GM19452 (cell line): ENCODE data around the gene CNKSR2.

Source experiments
- ATAC-seq: cut with Tn5 transposase; IDR thresholded peaks from one replicate; pipeline ENCODE4 v1.9.1; 2021; ENCODE audit not compliant: unreplicated experiment

Gene CNKSR2

GRCh38 chrX:21374163-21374993, at the start of gene CNKSR2:
TSS of gene CNKSR2 (plus strand) at chrX:21374418. CDS start at chrX:21374898, 480 bp downstream.
- ATAC-seq, result peak; percentile 79

DNA sequence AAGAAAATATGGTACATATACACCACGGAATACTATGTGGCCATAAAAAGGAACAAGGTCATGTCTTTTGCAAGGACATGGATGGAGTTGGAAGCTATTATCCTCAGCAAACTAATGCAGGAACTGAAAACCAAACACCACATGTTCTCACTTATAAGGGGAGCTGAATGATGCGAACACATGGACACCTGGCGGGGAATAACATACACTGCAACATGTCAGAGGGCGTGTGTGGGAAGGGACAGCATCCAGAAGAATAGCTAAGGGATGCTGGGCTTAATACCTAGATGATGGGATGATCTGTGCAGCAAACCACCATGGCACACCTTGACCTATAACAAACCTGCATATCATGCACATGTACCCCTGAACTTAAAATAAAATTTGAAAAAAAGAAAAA, 19.5 kb upstream of the CNKSR2 start:
- ATAC-seq, result no peak

DNA sequence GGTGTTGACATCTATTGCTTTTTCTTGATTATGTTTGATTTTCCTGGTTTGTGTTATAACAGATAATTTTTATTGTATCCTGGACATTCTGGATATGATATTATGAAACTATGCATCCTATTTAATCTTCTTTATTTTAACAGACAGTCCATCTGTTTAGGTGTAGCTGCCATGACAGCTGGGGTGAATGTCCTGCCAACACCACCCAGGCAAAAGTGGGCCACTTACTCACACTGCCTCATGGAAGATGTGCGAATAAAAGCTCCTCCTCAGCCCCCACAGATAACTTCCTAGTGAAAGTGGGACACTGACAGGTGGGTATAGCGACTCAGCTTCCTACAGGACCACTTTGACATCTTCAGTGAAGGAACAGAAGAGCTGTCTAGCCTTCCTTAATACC, 18.4 kb upstream of the CNKSR2 start:
- ATAC-seq, result no peak

GRCh38 chrX:21369613-21370012, 4.6 kb upstream of the CNKSR2 start:
- ATAC-seq, result no peak

- no peak for ATAC-seq
These were observed 1.2 kb upstream of the CNKSR2 start for GRCh38 chrX:21373001-21373400.

DNA sequence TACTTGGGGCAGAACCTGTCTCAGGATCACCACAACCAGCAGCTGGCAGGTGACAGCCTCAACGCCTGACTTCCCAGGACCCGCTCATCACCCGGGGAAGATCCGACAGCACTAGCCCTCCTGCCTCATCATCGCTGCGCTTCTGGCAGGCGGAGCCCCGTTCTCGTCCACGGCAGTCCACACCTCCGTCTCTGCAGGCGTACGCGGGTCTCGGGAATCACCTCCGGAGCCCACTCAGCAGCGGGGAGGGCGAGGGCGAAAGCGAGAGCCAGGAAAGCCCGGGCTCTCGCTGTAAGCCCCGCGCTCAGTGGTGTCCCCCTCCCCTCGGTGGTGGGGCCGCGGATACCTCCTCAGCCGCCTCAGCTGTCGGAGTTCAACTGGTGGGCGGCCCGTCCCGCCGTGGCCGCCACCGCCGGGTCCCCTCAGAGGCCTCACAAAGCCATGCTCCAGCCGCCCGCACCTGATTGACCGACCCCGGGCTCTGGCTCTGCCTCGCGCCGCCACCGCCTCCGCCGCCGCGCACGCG, 518 bp upstream of the CNKSR2 start:
- ATAC-seq, result peak; percentile 25

- peak; percentile 8 for ATAC-seq
These were observed 933 bp downstream of the CNKSR2 start for GRCh38 chrX:21374994-21375707.

- ATAC-seq, result no peak
These were observed 1.4 kb downstream of the CNKSR2 start for GRCh38 chrX:21375708-21376009.

GRCh38 chrX:21376636-21377035, 2.4 kb downstream of the CNKSR2 start:
- ATAC-seq, result no peak

DNA sequence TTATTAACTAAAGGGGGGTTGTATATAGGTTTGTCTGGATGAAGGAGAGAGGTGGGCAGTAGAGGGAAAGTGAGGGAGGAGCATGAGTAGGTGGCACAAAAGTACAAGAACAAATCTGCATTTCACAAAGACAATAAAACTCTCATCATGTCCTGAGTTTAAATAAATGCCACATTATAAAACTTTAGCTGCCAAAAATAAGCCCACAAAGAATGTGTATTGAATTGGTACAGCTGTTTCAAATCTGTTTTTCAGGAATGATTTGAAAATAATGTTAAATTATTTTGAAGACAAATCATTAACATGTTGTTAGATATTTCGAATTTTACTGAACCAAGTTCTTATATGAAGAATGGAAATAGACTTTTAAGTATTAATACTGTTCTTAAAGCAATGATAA, 5.8 kb downstream of the CNKSR2 start:
- ATAC-seq, result no peak

DNA sequence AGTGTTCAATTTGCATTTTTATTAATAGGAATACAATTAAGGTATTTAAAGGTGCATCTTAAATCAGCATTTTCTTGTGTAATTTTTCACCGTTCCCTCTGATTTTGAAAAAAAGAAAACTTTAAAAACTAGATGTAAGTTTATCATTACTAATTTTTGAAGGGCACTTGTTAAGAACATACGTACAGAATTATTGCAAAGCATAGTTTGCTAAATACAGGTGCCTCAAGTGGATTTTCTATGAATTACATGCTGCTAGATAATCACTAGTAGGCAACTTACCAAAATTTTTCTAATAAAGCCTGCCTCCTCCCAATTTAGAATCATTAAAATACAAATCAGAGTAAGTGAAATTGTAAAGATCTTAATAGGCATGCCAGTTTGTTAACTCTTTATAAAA, 8.5 kb downstream of the CNKSR2 start:
- no peak for ATAC-seq

- no peak for ATAC-seq
These were observed 9.3 kb downstream of the CNKSR2 start for GRCh38 chrX:21383546-21383945.

DNA sequence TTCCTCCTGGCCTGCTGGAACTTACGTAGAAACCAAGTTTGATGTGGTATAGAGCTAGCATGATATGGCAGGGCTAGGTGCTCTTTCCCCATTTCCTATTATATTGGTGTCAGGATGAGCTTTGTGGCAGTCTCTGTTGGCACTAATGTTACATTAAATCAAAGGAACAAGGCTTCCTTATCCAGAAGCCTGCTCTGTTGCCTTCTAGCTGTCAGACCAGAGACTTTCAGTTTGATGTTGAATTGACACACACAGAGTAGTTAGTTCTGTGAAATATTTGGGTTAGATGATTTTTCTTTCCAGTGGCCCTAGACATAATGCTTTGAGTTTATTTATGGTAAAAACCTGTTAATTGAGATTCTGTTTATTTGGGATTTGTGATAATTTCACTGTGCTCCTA, 10.0 kb downstream of the CNKSR2 start:
- ATAC-seq, result no peak

- no peak for ATAC-seq
These were observed 20.6 kb downstream of the CNKSR2 start for GRCh38 chrX:21394792-21395191.

- ATAC-seq, result no peak
These were observed 24.2 kb downstream of the CNKSR2 start for GRCh38 chrX:21398426-21398825.

GRCh38 chrX:21400408-21401121, 26.3 kb downstream of the CNKSR2 start:
- no peak for ATAC-seq

DNA sequence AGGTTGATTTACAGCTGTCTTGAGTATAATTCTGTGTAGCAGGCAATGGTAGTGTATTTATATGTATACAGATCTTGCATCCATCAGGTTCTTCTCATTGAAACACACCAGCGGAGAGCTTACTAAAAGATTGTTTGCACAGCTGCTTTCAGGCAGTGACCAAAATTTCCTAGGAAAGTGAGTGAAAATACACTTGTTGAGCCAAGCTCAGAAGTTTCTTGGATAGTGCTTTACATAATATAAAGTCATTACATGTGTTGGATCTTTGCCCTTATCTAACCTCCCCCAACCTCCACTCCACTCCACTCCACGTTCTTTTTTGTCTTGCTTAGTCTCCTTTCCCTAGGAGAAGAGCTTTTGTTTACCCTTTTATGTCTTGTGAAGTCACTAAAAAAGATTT, 34.1 kb downstream of the CNKSR2 start:
- ATAC-seq, result no peak

DNA sequence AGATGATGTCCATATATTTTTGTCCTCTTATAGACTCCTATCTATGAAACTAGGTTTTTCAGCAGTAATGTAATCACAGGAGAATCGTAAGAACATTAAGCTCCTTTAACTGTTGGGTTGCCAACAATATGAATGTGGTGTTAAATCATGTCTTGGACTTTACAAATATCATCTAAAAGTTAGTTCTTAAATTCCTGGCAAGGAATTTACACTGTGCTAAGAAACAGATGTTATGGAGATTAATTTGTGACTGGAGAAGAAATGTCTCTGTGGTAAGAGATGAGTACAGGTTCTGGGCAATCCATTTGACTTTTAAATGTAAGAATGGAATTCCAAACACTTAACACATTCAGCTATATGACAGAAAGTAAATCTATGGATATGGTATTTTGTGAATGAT, 34.6 kb downstream of the CNKSR2 start:
- ATAC-seq, result no peak

GRCh38 chrX:21412029-21412428, 37.8 kb downstream of the CNKSR2 start:
- ATAC-seq, result no peak

- ATAC-seq, result no peak
These were observed 38.7 kb downstream of the CNKSR2 start for GRCh38 chrX:21412883-21413282.

- ATAC-seq, result no peak
These were observed 52.9 kb downstream of the CNKSR2 start for GRCh38 chrX:21427086-21427485.

GRCh38 chrX:21437036-21437435, 62.8 kb downstream of the CNKSR2 start:
- ATAC-seq, result no peak
